Putamen (tissue), 1 donor: ENCODE measurements around the gene SYT14.
"Not testable (repeated sequence)": the region's sequence is repeated elsewhere in the genome, so short reads cannot be mapped to it uniquely, and the experiment has no call there.

Experiments used
- DNase-seq: peaks from one replicate; pipeline ENCODE4 v3.0.0-alpha.2; 2016; ENCODE audit warnings: low spot score

Gene SYT14

GRCh38 chr1:209936125-209936524, 1.9 kb upstream of the SYT14 start:
- no peak for DNase-seq

DNA sequence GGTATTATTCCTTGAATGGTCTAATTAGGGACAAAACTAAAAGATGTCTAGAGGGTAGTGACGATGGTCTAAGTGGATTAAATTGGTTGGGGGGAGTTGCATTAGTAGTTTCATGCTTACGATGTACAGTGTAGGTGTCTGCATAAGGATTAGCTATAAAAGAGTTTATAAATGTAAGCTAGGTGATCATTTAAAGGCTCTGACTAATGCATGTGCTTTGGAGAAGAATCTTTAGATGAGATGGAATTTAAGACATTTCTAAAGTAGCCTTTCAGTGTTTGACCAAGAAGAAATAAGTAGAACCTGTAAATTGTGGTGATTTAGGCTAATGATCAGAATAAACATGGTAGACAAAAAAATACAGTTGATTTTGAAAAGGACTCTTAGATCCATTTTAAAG, 7.4 kb downstream of the SYT14 start:
- DNase-seq: no peak

GRCh38 chr1:209948155-209948554, 10.1 kb downstream of the SYT14 start:
- DNase-seq: no peak

GRCh38 chr1:209956116-209956515, 18.1 kb downstream of the SYT14 start:
- no peak for DNase-seq

DNA sequence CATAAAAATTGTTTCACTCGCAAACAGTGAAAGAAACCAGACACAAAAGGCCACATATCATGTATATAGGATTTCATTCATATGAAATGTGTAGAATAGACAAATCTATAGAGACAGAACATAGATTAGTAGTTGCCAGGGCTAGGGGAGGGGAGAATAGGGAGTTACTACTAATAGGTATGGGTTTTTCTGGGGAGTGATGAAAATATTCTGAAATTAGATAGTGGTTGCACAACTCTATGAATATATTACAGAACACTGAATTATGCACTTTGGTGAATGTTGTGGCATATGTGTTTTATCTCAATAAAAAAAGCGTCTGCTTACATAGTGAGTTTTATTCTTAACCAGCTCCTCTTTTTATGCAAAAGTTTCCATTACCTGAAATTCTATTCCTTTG, 21.6 kb downstream of the SYT14 start:
- DNase-seq: no peak

GRCh38 chr1:209960926-209961325, 22.9 kb downstream of the SYT14 start:
- DNase-seq: no peak

- DNase-seq: no peak
Observed at GRCh38 chr1:209962388-209962787, 24.4 kb downstream of the SYT14 start.

DNA sequence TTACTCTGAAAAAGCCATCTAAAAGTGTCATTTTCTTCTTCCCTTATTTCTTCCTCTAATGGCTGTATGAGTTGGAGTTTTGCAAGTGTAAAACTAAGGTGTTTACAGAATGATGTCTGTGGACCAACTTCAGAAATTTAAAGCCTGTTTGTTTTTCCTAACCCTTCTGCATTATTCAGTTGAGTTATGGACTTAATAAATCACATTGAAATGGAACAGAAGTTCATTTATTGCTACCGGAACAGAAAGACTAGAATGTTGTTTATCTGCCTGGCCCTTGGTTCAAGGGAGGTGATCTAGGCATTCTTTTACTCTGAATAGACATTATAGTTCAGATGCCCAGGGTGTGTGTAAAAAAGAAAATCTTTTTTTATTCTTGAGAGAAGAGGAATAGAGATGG, 24.8 kb downstream of the SYT14 start:
- DNase-seq: no peak

GRCh38 chr1:209965996-209966395, 28.0 kb downstream of the SYT14 start:
- no peak for DNase-seq

- DNase-seq: not testable (repeated sequence)
Observed at GRCh38 chr1:209978721-209979120, 40.7 kb downstream of the SYT14 start.

GRCh38 chr1:209983953-209984352, 45.9 kb downstream of the SYT14 start:
- DNase-seq: no peak

DNA sequence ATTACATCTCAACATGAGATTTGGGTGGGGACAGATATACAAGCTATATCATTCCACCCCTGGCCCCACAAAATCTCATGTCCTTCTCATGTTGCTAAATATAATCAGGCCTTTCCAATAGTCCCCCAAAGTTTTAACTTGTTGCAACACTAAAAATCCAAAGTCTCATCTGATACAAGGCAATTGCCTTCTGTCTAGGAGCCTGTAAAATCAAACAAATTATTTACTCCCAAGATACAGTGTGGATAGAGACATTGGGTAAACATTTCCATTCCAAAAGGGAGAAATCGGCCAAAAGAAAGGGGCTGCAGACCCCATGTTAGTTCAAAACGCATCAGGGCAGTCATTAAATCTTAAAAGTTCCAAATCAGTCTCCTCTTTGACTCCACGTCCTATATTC, 47.0 kb downstream of the SYT14 start:
- DNase-seq: no peak

DNA sequence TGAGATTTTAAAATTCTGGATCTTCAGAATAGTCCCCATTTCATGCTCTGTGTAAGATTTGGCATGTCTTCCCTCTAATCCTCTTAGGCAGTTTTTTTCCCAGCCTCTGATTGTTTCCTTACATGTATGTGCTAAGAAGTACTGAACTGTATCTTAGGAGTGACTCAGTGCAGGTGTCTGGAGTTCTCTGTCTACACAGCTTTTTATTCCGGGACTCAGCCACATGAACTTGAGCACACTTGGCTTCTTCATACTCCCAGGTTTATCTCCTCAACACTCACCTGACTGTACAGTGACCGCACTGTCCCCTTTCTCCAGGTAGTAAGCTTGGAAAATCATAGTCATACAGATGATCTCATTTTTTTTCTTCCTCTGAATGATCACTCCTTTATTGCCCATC, 50.7 kb downstream of the SYT14 start:
- no peak for DNase-seq

DNA sequence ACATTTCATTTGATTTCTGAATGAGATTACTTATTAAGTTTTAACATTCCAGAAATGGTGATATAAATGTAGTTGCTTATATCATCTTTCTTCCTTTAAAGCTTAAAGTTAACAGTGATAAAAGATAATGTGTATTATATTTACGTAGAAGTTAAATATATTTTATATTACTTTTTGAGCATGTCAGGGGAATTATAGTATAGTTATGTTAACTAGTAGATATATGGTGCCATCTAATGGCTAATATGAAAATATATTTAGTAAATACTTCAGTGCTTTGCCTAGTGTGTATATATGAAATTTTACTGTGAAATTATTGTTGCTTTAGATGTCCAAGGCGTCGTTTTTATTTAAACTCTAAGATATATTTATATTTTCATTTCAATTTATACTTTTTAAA, 51.5 kb downstream of the SYT14 start:
- no peak for DNase-seq

DNA sequence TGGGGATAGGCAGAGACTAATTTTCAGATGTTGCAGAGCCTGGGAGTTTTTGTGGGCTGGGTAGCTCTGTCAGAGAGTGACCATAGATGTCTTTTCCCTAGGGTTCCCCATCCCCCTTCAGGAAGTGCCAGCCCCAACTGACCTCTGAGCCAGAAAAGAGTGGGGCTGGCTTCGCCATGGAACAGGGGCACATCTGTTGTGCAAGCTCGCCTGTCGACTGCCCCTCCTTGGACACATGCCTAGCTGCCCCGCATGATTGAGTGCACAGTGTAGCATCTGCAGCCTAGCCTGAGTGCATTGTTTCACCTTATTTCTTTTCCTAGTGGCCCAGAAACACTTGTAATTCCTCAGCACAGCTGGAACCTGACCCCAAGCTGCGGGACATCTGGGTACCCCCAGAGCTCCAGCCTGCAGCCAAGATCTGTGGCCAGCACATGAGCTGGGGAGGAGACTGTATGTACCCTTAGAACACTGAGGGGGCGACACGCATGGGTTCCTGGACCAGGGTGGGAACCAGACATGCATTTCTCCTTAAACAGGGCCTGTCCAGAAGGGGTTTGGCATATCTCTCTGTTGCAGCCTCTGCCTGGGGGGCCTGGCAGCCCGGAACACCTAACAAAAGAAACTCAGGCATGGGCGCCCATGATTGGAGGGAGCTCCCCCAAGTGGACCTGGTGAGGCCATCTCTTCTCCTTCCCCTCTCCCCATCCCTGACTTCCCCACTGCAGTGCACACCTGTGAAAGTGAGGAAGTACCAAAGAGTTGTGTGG, 55.2 kb downstream of the SYT14 start:
- DNase-seq: no peak

DNA sequence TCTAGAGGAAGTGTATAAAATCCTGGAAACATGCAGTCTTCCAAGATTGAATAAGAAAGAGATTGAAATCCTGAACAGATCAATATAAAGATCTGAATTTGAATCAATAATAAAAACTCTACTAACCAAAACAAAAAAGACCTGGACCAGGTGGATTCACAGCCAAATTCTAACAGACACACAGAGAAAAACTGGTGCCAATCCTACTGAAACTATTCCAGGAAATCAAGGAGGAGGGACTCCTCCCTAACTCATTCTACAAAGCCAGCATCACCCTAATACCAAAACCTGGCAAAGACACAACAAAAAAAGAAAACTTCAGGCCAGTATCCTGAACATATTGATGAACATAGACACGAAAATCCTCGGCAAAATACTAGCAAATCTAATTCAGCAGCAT, 58.3 kb downstream of the SYT14 start:
- DNase-seq: no peak

GRCh38 chr1:209999005-209999404, 61.0 kb downstream of the SYT14 start:
- no peak for DNase-seq

DNA sequence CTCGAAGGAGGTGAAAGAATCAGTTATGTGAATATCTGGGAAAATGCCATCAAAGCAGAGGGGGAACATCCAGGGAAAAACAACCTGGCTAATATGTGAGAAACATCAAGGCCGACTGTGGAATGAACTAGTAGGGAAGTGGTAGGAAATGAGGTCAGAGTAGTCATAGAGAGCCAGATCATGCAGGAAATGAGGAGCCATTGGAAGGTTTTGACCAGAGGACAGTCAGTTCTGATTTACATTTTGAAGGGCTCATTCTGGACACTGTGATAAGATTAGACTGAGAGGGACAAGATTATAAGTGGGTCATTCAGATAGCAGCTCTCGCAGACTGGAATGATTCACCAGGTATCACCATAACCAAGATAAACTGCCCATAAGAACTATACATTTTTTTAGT, 63.7 kb downstream of the SYT14 start:
- DNase-seq: no peak

DNA sequence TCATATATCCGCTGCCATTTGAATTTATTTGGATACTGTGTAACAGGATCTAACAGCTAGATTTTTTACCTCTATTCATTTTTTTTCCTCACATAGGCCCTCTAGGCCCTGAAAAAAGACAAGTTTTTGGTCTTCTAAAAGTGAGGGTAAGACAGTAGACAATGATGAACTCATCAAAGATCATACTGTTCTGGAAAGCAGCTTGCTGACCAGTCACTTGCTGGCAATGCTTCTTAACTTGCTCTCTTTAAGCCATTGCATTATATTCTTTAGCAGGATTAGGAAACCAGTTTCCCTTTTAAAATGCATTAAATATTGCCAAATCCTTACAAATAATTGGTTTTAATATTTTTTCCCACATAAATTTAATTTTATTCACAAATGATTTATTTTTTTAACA, 65.5 kb downstream of the SYT14 start:
- DNase-seq: no peak

DNA sequence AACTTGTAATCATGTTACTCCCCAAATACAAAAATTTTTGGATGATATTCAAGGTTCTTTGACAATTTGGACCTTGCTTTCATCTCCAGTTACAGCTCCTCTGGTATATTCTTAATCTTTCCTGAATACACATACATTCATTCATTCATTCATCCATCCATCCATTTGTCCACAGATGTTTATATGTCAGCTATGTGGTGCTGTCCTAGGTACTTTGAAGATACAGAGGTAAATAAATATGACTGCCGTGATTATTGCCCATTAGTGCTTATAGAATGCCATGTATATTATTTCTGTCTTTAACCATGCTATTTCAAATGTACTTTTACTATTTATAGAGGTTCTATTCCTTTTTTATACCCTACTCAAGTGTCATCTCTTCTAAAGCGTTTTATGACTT, 72.1 kb downstream of the SYT14 start:
- DNase-seq: no peak

DNA sequence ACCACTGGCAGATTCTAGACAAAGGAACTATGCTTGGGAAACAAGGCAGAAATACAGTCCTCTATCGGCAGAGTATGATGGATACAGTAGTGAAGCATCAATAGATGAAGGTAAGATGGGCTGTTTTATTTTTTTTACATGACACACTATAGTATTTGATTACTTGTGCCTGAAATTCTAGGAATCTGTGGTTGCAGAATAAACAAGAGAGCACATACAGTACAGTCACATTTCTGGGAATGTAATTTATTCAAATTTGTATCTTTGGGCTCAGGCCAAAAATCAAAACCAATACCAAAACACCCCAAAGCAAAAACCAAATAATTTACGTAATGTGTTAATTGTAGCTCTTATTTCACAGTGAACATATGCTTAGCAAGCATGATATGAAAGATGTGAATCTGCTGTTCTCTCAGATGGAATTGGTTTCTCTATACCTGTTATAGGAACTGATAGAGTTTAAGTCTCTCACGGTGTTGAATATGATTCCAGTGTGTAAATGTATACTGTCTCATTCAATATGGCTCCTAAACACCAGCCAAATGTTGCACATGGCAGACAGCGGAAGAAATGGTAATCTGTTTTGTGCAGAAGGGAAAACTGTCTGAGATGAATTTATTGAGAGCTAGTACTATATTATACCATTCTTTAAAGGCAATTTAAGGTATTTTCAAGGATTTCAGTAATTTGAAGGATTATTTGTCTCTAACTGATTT, 83.3 kb downstream of the SYT14 start:
- no peak for DNase-seq

DNA sequence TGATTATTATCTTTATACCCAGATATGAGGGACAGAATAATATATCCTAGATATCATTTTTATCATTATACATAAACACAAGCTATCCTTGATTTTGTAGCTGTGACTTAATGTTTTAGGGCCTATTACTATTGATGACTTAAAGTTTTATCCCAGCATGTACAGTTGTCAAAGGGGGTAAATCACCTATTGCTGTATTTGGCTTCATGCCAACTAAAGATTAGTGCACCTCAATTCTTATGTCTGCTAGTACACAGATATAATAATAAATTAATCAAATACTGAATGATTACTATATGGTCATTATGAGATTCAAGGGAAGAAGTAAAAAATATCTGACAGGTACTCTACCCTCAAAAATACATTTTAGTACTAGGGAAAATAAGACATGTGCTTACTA, 84.0 kb downstream of the SYT14 start:
- DNase-seq: no peak

GRCh38 chr1:210024282-210024681, 86.3 kb downstream of the SYT14 start:
- no peak for DNase-seq

GRCh38 chr1:210024996-210025395, 87.0 kb downstream of the SYT14 start:
- no peak for DNase-seq
